Measurements from ENCODE around the gene GINS1. TPM values are rescaled to one million over a fixed set of nuclear protein-coding genes. Genes with fewer than 3 reads are reported as not detected.

GINS1 gene
- total and polyA plus RNA-seq, 3 donors from 2014 or later: 14.2 to 23.7 (median 19.9) TPM

GRCh38 chr20:25447671-25448070, 40.2 kb downstream of the GINS1 start:
- no peaks in the 10 kb centered on the region for H3K36me3 ChIP-seq (ENCODE audit: low read depth, missing control alignments)
- H3K4me3 ChIP-seq: no peak overlapping the region
- TF ChIP-seq POLR2A (IDR thresholded peaks at IDR 0.05): no peak
- TF ChIP-seq, protein P1, sequence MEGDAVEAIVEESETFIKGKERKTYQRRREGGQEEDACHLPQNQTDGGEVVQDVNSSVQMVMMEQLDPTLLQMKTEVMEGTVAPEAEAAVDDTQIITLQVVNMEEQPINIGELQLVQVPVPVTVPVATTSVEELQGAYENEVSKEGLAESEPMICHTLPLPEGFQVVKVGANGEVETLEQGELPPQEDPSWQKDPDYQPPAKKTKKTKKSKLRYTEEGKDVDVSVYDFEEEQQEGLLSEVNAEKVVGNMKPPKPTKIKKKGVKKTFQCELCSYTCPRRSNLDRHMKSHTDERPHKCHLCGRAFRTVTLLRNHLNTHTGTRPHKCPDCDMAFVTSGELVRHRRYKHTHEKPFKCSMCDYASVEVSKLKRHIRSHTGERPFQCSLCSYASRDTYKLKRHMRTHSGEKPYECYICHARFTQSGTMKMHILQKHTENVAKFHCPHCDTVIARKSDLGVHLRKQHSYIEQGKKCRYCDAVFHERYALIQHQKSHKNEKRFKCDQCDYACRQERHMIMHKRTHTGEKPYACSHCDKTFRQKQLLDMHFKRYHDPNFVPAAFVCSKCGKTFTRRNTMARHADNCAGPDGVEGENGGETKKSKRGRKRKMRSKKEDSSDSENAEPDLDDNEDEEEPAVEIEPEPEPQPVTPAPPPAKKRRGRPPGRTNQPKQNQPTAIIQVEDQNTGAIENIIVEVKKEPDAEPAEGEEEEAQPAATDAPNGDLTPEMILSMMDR (IDR thresholded peaks at IDR 0.05): no peak
- H3K27ac ChIP-seq: no peak overlapping the region
- no peaks in the 10 kb centered on the region for H3K4me1 ChIP-seq
- DNase-seq: no peak
- intact Hi-C loops (cut with DNase I; ENCODE audit: low total_unique reads): no loop called here
- 82 to 89% methylated on average over 6 of the region's 6 CpGs for WGBS, 2 donors
- no peaks in the 10 kb centered on the region for H3K27me3 ChIP-seq
- H3K9me3 ChIP-seq: no peaks in the 10 kb centered on the region

GRCh38 chr20:25452333-25452732, 44.9 kb downstream of the GINS1 start:
- Histone ChIP-seq H3K9me3 (no peaks in the 10 kb centered on the region), H3K27ac (no peak overlapping the region), H3K4me3 (no peak overlapping the region), H3K36me3 (ENCODE audit: low read depth, missing control alignments) (no peaks in the 10 kb centered on the region), H3K27me3 (no peaks in the 10 kb centered on the region), H3K4me1 (no peaks in the 10 kb centered on the region)
- intact Hi-C loops (cut with DNase I; ENCODE audit: low total_unique reads): no loop called here
- no peak for DNase-seq
- 75 to 78% methylated on average over 6 of the region's 6 CpGs for WGBS, 2 donors
- TF ChIP-seq POLR2A (IDR thresholded peaks at IDR 0.05): no peak
- TF ChIP-seq, protein P1 (IDR thresholded peaks at IDR 0.05): no peak

DNA sequence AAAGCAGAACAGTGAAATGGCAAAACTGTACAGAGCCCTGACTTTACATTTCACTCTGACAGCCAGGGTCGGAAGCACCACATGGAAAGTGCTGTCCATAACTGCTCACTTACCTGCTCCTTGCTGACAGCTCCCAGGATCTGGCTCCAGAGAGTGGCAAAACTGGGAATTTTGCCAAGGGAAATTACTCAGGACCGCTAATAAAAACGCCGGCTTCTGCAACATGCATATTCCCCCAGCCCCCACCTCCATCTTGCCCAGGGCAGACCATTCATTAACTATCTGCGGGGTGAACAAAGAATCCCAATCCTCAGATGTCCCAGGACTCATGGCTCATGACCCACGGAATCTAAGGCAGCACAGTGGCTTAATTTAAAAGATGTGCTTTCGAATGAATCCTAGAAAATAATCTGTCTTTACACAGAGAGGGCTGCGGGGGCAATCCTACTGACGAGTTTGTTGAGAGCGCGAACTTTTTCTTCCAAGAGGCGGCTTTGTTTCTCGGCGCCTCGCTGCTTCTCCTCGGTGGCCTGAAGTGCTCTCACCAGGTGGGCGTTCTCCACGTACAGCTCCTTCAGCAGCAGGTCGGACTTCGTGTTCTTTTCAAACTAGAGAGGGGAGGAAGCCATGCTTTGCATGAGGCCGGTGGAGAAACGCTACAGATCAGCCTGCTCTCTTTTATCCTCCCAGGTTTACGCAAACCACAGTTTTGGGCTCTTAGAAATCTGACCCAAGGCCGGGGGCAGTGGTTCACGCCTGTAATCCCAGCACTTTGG, 45.8 kb downstream of the GINS1 start:
- Histone ChIP-seq H3K4me3 (no peak overlapping the region), H3K36me3 (ENCODE audit: low read depth, missing control alignments) (no peaks in the 10 kb centered on the region), H3K27ac (no peak overlapping the region), H3K9me3 (no peaks in the 10 kb centered on the region), H3K4me1 (no peaks in the 10 kb centered on the region), H3K27me3 (no peaks in the 10 kb centered on the region)
- no peak for DNase-seq
- TF ChIP-seq, protein P1 (IDR thresholded peaks at IDR 0.05): no peak
- TF ChIP-seq POLR2A (IDR thresholded peaks at IDR 0.05): no peak
- WGBS, 2 donors: 61 to 73% methylated on average over 25 of the region's 25 CpGs
- intact Hi-C loops (cut with DNase I; ENCODE audit: low total_unique reads): no loop called here

DNA sequence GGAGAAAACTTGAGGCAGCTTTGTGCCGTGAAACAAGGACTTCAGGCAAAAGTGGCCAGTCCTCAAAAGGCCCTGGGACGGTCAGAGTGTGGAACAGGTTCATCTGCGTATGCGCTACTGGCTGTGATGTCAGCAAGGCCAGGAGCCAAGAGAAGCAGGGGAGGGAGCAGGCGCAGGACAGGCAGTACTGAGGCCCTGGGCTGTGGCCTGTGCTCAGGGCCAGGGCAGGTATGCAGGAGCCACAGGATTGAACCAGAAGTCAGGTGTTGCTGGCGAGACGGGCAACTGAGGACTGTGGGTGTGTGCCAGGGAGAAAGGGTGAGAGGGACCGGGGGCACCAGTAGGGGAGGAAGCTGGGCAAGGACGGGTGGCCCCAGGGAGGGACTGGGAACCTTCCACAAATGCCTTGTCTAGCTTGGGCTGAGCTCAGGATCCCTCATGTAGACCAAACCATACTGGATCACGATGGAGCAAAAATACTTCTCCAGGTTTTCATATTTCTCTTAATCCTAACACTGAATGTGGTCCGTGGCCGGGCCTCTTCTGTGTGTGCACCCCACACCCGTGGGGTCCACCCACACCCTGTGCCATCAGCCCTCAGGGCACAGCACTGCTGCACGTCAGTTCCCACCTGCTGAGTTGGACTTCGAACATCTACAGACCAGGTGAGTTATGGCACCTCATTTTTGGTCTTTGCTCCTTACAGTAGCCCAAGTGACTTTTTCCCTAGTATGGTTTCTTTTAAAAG, 46.9 kb downstream of the GINS1 start:
- H3K9me3 ChIP-seq: no peaks in the 10 kb centered on the region
- TF ChIP-seq, protein P1 (IDR thresholded peaks at IDR 0.05): no peak
- TF ChIP-seq POLR2A (IDR thresholded peaks at IDR 0.05): no peak
- no peak overlapping the region for H3K27ac ChIP-seq
- H3K4me3 ChIP-seq: no peak overlapping the region
- no peaks in the 10 kb centered on the region for H3K36me3 ChIP-seq (ENCODE audit: low read depth, missing control alignments)
- intact Hi-C loops (cut with DNase I; ENCODE audit: low total_unique reads): no loop called here
- H3K27me3 ChIP-seq: no peaks in the 10 kb centered on the region
- WGBS, 2 donors: 88 to 89% methylated on average over 15 of the region's 15 CpGs
- H3K4me1 ChIP-seq: no peaks in the 10 kb centered on the region
- no peak for DNase-seq
